Suprapubic skin (tissue), 4 donors: Measurements from ENCODE around the gene SLC15A1.

Source experiments
- CTCF ChIP-seq, 2 donors: fragments of 200-600 bp in 1 of 2; fragments of 450-650 bp in 1 of 2; sonication (generic) in 1 of 2; IDR thresholded peaks; one replicate each; pipeline ENCODE4 v1.5.1; 2016 to 2019; ENCODE audit warnings: antibody characterized with exemption in 2 of 2, mild to moderate bottlenecking in 1 of 2, moderate library complexity in 1 of 2
- EP300 ChIP-seq: sonication (generic); formaldehyde crosslinking; IDR thresholded peaks from one replicate; pipeline ENCODE4 v1.6.1; 2017; ENCODE audit warnings: antibody characterized with exemption
- POLR2A ChIP-seq, 2 donors: fragments of 450-650 bp; IDR thresholded peaks; one replicate each; pipeline ENCODE4 v1.6.1; 2017; ENCODE audit warnings: antibody characterized with exemption in 2 of 2, mild to moderate bottlenecking in 2 of 2, moderate library complexity in 2 of 2
- POLR2AphosphoS5 ChIP-seq, 3 donors: sonication (generic); formaldehyde crosslinking; IDR thresholded peaks; one replicate each; pipeline ENCODE4 v1.6.1; 2017; ENCODE audit warnings: antibody characterized with exemption in 3 of 3

GRCh38 chr13:98664047-98664446, 88.4 kb downstream of the SLC15A1 start:
- TF ChIP-seq CTCF (IDR thresholded peaks at IDR 0.05) (no peak), POLR2A (IDR thresholded peaks at IDR 0.05) (no peak), POLR2AphosphoS5 (IDR thresholded peaks at IDR 0.05) (no peak), EP300 (no peak)
